K562 (cell line): ENCODE measurements around the gene ERMARD. TPM values are rescaled to one million over a fixed set of nuclear protein-coding genes. Genes with fewer than 3 reads are reported as not detected.

Experiments
- PHF21A ChIP-seq: fragments of 450-650 bp; IDR thresholded peaks from 2 replicates; pipeline ENCODE4 v1.6.1; 2017; ENCODE audit warnings: low read depth, borderline replicate concordance
- SMARCB1 ChIP-seq: IDR thresholded peaks from 2 replicates; pipeline ENCODE4 v1.6.1; 2011; ENCODE audit warnings: improper control_type of control experiment, low read depth; ENCODE audit not compliant: insufficient read length
- ZFP1 ChIP-seq: fragments of 450-650 bp; formaldehyde crosslinking; IDR thresholded peaks from 2 replicates; pipeline ENCODE4 v1.4.0; 2020; ENCODE audit warnings: mild to moderate bottlenecking, mixed read lengths
- polyA plus RNA-seq, 8 experiments: library from polyadenylated mRNA; depleted of rRNA in 4 of 8; stranded (reverse) in 5 of 8; unstranded in 3 of 8; fragments of >200 nt; fragmentation: Nextera tagmentation in 2 of 8; fragmentation: Illumina TruSeq in 1 of 8; extraction: Ambion mirVana in 2 of 8; extraction: Trizol in 1 of 8; gene quantifications; 2 replicates each; pipeline versions ENCODE4 v1.2.1 to v1.2.3, GENCODE V29; 2011 to 2014; ENCODE audit warnings: inconsistent platforms in 1 of 8, missing spikeins in 1 of 8
- total RNA-seq, 7 experiments: library from RNA; depleted of rRNA in 6 of 7; stranded (reverse); fragments of >200 nt in 6 of 7; fragmentation: Illumina TruSeq in 2 of 7; extraction: Trizol in 2 of 7; gene quantifications; 2 replicates each; pipeline versions ENCODE4 v1.2.1 to v1.2.3, GENCODE V29; 2011 to 2021; ENCODE audit warnings: low replicate concordance in 1 of 7
- TF ChIP-seq, protein P1 (sequence below): fragments of 450-650 bp; formaldehyde crosslinking; IDR thresholded peaks from 2 replicates; pipeline ENCODE4 v1.4.0; 2022; ENCODE audit warnings: missing genetic modification characterization
- TF ChIP-seq, protein P2 (sequence below): fragments of 200-800 bp; sonication (Bioruptor generic); IDR thresholded peaks from 2 replicates; pipeline ENCODE4 v1.6.1; 2017; ENCODE audit warnings: missing genetic modification characterization, missing compliant biosample characterization
- TF ChIP-seq, protein P3 (sequence below): fragments of 250-450 bp; sonication (Bioruptor Pico); IDR thresholded peaks from 2 replicates; pipeline ENCODE4 v1.6.1; 2021; ENCODE audit warnings: mild to moderate bottlenecking
- TF ChIP-seq, protein P4 (sequence below), 2 experiments: fragments of 450-650 bp; IDR thresholded peaks; 2 replicates each; pipeline ENCODE4 v1.6.1; 2016; ENCODE audit warnings: mild to moderate bottlenecking in 2 of 2, borderline replicate concordance in 1 of 2, low read depth in 1 of 2, moderate library complexity in 1 of 2

The ERMARD gene
- total and polyA plus RNA-seq, 9 of the 15 experiments (the other 6 are each of a cell fraction or from before 2014, with no cell fraction given): 14.5 to 68.6 (median 27.7) TPM

DNA sequence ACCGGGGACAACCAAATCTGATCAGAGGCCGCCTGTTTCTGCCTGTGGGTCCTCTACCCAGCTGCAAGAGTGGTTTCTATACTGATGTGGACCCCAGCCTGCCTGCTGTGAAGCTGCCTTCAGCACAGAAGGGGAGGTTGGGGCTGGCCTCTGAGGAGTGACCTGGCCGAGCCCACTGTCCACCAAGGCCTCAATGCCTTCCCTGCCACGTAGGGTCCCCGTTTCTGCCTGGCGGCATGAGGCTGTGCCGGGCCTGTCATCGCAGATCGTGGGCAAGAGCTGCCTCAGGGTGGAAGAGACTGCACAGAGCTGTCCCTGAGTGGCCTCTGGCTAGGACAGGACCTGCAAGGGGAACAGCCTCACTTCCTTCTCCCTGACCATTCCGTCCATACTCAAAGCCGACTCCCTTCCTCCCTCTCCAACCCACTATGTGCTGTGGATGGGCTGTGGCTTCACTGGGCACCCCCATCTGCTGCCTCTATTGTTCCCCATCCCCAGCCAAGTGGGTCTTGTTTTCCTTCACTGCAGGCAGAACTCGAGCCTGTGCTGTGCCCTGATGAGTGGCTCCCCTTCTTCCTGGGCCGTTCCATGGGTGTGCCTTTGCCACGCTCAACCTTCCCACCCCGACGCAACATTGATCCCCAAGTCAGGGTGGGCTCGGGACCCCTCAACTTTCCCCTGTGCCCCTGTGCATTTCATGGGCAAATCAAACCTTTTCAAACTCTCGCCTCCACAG is 60.3 kb downstream of the ERMARD start (continued):
- TF ChIP-seq, protein P1, sequence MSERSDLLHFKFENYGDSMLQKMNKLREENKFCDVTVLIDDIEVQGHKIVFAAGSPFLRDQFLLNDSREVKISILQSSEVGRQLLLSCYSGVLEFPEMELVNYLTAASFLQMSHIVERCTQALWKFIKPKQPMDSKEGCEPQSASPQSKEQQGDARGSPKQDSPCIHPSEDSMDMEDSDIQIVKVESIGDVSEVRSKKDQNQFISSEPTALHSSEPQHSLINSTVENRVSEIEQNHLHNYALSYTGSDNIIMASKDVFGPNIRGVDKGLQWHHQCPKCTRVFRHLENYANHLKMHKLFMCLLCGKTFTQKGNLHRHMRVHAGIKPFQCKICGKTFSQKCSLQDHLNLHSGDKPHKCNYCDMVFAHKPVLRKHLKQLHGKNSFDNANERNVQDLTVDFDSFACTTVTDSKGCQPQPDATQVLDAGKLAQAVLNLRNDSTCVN (CRISPR knock-in tag): no peak
- TF ChIP-seq, protein P2, sequence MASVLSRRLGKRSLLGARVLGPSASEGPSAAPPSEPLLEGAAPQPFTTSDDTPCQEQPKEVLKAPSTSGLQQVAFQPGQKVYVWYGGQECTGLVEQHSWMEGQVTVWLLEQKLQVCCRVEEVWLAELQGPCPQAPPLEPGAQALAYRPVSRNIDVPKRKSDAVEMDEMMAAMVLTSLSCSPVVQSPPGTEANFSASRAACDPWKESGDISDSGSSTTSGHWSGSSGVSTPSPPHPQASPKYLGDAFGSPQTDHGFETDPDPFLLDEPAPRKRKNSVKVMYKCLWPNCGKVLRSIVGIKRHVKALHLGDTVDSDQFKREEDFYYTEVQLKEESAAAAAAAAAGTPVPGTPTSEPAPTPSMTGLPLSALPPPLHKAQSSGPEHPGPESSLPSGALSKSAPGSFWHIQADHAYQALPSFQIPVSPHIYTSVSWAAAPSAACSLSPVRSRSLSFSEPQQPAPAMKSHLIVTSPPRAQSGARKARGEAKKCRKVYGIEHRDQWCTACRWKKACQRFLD (CRISPR knock-in tag): no peak
- TF ChIP-seq, protein P3, sequence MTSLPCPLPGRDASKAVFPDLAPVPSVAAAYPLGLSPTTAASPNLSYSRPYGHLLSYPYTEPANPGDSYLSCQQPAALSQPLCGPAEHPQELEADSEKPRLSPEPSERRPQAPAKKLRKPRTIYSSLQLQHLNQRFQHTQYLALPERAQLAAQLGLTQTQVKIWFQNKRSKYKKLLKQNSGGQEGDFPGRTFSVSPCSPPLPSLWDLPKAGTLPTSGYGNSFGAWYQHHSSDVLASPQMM (CRISPR knock-in tag): no peak
- TF ChIP-seq ZFP1 (no peak), SMARCB1 (no peak), PHF21A (no peak)
- TF ChIP-seq, protein P4, sequence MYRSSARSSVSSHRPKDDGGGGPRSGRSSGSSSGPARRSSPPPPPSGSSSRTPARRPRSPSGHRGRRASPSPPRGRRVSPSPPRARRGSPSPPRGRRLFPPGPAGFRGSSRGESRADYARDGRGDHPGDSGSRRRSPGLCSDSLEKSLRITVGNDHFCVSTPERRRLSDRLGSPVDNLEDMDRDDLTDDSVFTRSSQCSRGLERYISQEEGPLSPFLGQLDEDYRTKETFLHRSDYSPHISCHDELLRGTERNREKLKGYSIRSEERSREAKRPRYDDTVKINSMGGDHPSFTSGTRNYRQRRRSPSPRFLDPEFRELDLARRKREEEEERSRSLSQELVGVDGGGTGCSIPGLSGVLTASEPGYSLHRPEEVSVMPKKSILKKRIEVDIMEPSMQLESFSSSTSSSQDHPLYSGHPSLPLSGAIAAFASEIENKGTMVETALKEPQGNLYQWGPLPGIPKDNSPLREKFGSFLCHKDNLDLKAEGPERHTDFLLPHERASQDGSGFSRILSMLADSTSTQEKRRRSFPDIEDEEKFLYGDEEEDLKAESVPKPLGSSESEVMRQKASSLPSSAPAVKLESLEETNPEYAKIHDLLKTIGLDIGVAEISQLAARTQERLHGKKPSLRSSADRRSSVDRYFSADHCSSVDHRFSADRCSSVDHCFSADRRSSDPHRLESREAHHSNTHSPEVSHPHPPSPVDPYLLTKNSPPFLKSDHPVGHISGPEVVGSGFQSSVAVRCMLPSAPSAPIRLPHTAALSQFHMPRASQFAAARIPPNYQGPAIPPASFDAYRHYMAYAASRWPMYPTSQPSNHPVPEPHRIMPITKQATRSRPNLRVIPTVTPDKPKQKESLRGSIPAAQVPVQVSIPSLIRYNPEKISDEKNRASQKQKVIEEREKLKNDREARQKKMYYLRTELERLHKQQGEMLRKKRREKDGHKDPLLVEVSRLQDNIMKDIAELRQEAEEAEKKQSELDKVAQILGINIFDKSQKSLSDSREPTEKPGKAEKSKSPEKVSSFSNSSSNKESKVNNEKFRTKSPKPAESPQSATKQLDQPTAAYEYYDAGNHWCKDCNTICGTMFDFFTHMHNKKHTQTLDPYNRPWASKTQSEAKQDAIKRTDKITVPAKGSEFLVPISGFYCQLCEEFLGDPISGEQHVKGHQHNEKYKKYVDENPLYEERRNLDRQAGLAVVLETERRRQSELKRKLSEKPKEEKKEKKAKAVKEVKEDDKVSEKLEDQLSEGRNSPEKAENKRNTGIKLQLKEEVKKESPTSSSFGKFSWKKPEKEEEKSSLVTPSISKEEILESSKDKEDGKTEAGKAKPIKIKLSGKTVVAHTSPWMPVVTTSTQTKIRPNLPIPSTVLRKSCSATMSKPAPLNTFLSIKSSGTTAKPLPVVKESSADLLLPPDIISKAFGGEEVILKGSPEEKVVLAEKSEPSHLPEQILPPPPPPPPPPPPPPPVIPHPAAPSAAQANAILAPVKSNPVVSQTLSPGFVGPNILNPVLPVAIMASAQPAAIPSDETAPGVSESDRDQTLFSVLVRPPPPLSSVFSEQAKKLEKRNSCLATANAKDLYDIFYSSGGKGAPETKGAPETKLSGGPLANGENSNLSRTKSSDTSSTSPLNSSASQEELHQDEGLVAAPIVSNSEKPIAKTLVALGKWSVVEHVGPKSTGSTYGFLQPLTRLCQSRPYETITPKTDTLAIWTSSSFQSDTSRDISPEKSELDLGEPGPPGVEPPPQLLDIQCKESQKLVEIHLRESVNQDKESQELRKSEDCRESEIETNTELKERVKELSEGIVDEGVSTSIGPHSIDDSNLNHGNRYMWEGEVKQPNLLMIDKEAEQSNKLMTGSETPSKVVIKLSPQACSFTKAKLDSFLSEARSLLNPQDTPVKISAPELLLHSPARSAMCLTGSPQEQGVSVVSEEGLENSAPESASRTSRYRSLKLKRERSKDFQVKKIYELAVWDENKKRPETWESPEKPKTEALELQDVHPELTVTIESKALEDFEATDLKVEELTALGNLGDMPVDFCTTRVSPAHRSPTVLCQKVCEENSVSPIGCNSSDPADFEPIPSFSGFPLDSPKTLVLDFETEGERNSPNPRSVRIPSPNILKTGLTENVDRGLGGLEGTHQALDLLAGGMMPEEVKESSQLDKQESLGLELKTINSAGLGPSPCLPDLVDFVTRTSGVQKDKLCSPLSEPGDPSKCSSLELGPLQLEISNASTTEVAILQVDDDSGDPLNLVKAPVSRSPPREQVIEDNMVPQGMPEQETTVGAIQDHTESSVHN (IDR thresholded peaks at IDR 0.05; ENCODE audit: borderline replicate concordance in 1 of 2, low read depth in 1 of 2): no peak
